Measurements from ENCODE around the gene MOCOS.

DNA sequence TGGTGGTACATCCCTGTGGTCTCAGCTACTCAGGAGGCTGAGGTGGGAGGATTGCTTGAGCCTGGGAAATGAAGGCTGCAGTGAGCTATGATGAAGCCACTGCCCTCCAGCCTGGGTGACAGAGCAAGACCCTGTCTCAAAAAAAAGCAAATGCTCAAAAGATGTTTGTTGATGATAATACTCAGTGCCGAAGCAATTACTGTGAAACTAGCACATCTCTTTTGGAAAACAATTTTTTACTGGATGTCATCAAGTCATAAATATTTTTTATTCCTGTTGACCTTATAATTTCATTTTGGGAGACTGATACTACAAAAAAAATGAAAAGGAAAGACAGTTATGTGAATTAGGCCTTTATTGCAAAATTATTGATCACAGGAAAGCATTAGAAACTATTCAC lies 75.7 kb downstream of the MOCOS start:
- TF ChIP-seq ZNF274 (IDR thresholded peaks at IDR 0.05; ENCODE audit: low read depth, low read length): no peak
- no peak for TF ChIP-seq YY1 (IDR thresholded peaks at IDR 0.05; ENCODE audit: insufficient read depth, insufficient read length)
- no peak for TF ChIP-seq SUZ12 (IDR thresholded peaks at IDR 0.05; ENCODE audit: extremely low read depth, insufficient read depth, insufficient read length)
